GM12878 (cell line): Measurements from ENCODE around the gene NRXN3. TPM values are rescaled to one million over a fixed set of nuclear protein-coding genes. Genes with fewer than 3 reads are reported as not detected.

Experiments
- ATAC-seq: fragments of 200-7000 bp; cut with Tn5 transposase; 3 replicates; pipeline ENCODE4 v1.9.1; 2020; ENCODE audit warnings: mild to moderate bottlenecking, moderate library complexity
- BruUV-seq: library from RNA; stranded (reverse); fragments of 400-500 nt; replicated peaks from 2 replicates; lab custom pipeline; 2021; lab: Mats Ljungman, UMichigan
- CTCF ChIA-PET: fragments of 300-600 bp; sonication (Branson Sonifier 250); formaldehyde crosslinking; extraction: SDS; loops from one replicate; lab custom pipeline; 2021; ENCODE audit warnings: inconsistent platforms; lab: Yijun Ruan, JAX
- POLR2A ChIA-PET: fragments of 350-600 bp; formaldehyde crosslinking; extraction: SDS; loops from one replicate; lab custom pipeline; 2021; ENCODE audit warnings: inconsistent platforms; lab: Charles Lee
- RAD21 ChIA-PET: fragments of 300-600 bp; sonication (Branson Sonifier 250); formaldehyde crosslinking; loops from one replicate; lab custom pipeline; 2023; ENCODE audit warnings: antibody characterized with exemption; ENCODE audit not compliant: unreplicated experiment; lab: Charles Lee
- SMC1A ChIA-PET: fragments of 300-600 bp; sonication (Branson Sonifier 250); formaldehyde crosslinking; loops from one replicate; lab custom pipeline; 2023; ENCODE audit not compliant: unreplicated experiment, uncharacterized antibody; lab: Charles Lee
- DNase-seq: peaks from one replicate; pipeline ENCODE4 v3.0.0-alpha.2; 2011; ENCODE audit warnings: low read depth, low spot score
- FAIRE-seq: peaks from 3 replicates; lab custom pipeline; 2011; peaks lifted over from hg19 to GRCh38; lab: Jason Lieb, UNC
- H2AFZ ChIP-seq: 2 replicates; pipeline ENCODE4 v1.6.0; 2011; ENCODE audit warnings: low read depth, low read length, control low read depth; ENCODE audit not compliant: control insufficient read depth
- H3K27ac ChIP-seq: 2 replicates; pipeline ENCODE4 v1.5.1; 2011; ENCODE audit warnings: control low read depth; ENCODE audit not compliant: control insufficient read depth, insufficient read depth
- H3K27me3 ChIP-seq, 2 experiments: replicated peaks in 1 of 2; 2 replicates each; pipeline versions ENCODE4 v1.6.0 to v1.6.1; 2011; ENCODE audit warnings: low read length in 1 of 2; ENCODE audit not compliant: control insufficient read depth in 2 of 2, insufficient read depth in 2 of 2
- H3K36me3 ChIP-seq, 2 experiments: 2 replicates each; pipeline ENCODE4 v1.5.1; 2011; ENCODE audit warnings: low read length in 1 of 2; ENCODE audit not compliant: control insufficient read depth in 2 of 2, insufficient read depth in 2 of 2
- H3K4me1 ChIP-seq: 2 replicates; pipeline ENCODE4 v1.6.1; 2011; ENCODE audit warnings: mild to moderate bottlenecking, low read length, moderate library complexity, mixed read lengths; ENCODE audit not compliant: control insufficient read depth, insufficient read depth
- H3K4me2 ChIP-seq: 2 replicates; pipeline ENCODE4 v1.6.0; 2011; ENCODE audit warnings: control low read depth; ENCODE audit not compliant: control insufficient read depth, insufficient read depth
- H3K4me3 ChIP-seq: fragments of 200-600 bp; sonication (generic); 2 replicates; pipeline ENCODE4 v1.5.1; 2016
- H3K79me2 ChIP-seq: 2 replicates; pipeline ENCODE4 v1.6.0; 2011; ENCODE audit warnings: low read length; ENCODE audit not compliant: control insufficient read depth, insufficient read depth
- H3K9ac ChIP-seq: 2 replicates; pipeline ENCODE4 v1.8.0; 2011; ENCODE audit warnings: low read length, control low read depth, mixed read lengths; ENCODE audit not compliant: control insufficient read depth, insufficient read depth
- H3K9me3 ChIP-seq: replicated peaks from 3 replicates; pipeline ENCODE4 v1.5.1; 2011; ENCODE audit warnings: mild to moderate bottlenecking, low read length; ENCODE audit not compliant: control insufficient read depth, insufficient read depth
- H4K20me1 ChIP-seq: 2 replicates; pipeline ENCODE4 v1.6.0; 2011; ENCODE audit not compliant: control insufficient read depth, insufficient read depth
- BRCA1 ChIP-seq: IDR thresholded peaks from 2 replicates; pipeline ENCODE4 v1.6.1; 2011; ENCODE audit warnings: low read depth, low read length, improper control_type of control experiment
- CBX5 ChIP-seq: sonication (generic); IDR thresholded peaks from 2 replicates; pipeline ENCODE4 v1.6.1; 2016; ENCODE audit warnings: low read depth, moderate library complexity, mild to moderate bottlenecking, inconsistent platforms
- ESRRA ChIP-seq: IDR thresholded peaks from 2 replicates; pipeline ENCODE4 v1.6.1; 2012; ENCODE audit warnings: mild to moderate bottlenecking, low read length, improper control_type of control experiment
- GATAD2B ChIP-seq: fragments of 450-650 bp; conservative IDR thresholded peaks from 2 replicates; pipeline ENCODE4 v1.6.1; 2017; ENCODE audit warnings: low read depth, mild to moderate bottlenecking, moderate library complexity
- HCFC1 ChIP-seq: fragments of 150-350 bp; IDR thresholded peaks from 2 replicates; pipeline ENCODE4 v1.6.1; 2014; ENCODE audit warnings: low read length
- TARDBP ChIP-seq: IDR thresholded peaks from 2 replicates; pipeline ENCODE4 v1.6.1; 2016; ENCODE audit warnings: borderline replicate concordance
- ZNF592 ChIP-seq: fragments of 450-650 bp; IDR thresholded peaks from 2 replicates; pipeline ENCODE4 v1.6.1; 2017; ENCODE audit warnings: mild to moderate bottlenecking, moderate library complexity
- WGBS: methylation state at CpG from one replicate; pipeline ENCODE4 v1.1.6; 2016; ENCODE audit warnings: low lambda C conversion rate; ENCODE audit not compliant: insufficient replicate concordance, insufficient coverage; ENCODE audit errors: missing lambda C conversion rate; 5-methylcytosine and 5-hydroxymethylcytosine counted together
- in situ Hi-C: fragments of 300-500 bp; cut with MboI; formaldehyde crosslinking; loops from 9 replicates; pipeline ENCODE4 v1.14.3; 2018; ENCODE audit warnings: mixed read lengths
- intact Hi-C: fragments of 100-400 bp; cut with micrococcal nuclease; formaldehyde crosslinking; loops from one replicate; pipeline ENCODE4 v1.14.2; 2022; ENCODE audit not compliant: unreplicated experiment
- polyA plus RNA-seq, 11 experiments: library from polyadenylated mRNA; depleted of rRNA in 4 of 11; unstranded in 6 of 11; stranded (reverse) in 5 of 11; fragments of >200 nt; fragmentation: Nextera tagmentation in 4 of 11; fragmentation: Illumina TruSeq in 1 of 11; extraction: Ambion mirVana in 4 of 11; extraction: Trizol in 1 of 11; gene quantifications; 1 replicate in 1 of 11; 2 replicates in 10 of 11; pipeline versions ENCODE4 v1.2.1 to v1.2.3, GENCODE V29; 2011 to 2016; ENCODE audit warnings: inconsistent platforms in 2 of 11, missing spikeins in 2 of 11, low read depth in 1 of 11
- total RNA-seq, 4 experiments: library from RNA; depleted of rRNA in 3 of 4; stranded (reverse); fragments of >200 nt in 3 of 4; fragmentation: Illumina TruSeq in 1 of 4; extraction: Trizol in 1 of 4; gene quantifications; 2 replicates each; pipeline versions ENCODE4 v1.2.1 to v1.2.3, GENCODE V29; 2013 to 2021

NRXN3 gene
- total and polyA plus RNA-seq, 10 of the 15 experiments (the other 5 are each of a cell fraction or from before 2014, with no cell fraction given): 0.52 to 3.3 (median 1.4) TPM

DNA sequence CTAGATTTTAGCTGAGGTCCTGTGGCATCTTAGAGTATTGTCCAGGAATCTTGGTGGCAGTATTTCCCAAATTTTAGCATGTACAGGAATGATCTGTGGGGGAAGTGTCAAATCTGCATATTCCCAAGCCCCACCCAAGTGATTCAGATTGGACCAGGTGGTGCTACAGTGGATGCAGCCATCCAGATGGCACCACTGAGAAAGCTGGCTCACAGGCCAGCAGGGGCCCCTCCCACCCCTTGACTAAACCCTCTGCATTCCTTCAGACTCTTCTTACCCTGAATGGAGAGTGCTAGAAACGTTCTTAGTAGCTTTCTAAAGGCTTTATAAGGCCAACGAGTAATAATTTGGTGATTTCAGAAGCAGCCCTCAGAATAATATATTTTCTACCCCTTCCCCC lies 255.2 kb downstream of the NRXN3 start:
- Histone ChIP-seq H3K27me3 (no peaks in the 10 kb centered on the region), H3K9ac (no peak overlapping the region), H3K79me2 (no peaks in the 10 kb centered on the region; the same call in 1 of the 2 replicates), H3K9me3 (no peaks in the 10 kb centered on the region), H3K4me1 (no peaks in the 10 kb centered on the region), H3K27ac (no peak overlapping the region), H3K4me2 (no peak overlapping the region), H3K4me3 (no peak overlapping the region), H4K20me1 (no peaks in the 10 kb centered on the region), H2AFZ (no peak overlapping the region), H3K36me3 (no peaks in the 10 kb centered on the region)
- BruUV-seq: no TSS peak
- in situ Hi-C loops (no loop called here), intact Hi-C loops (no loop called here)
- TF ChIP-seq ESRRA (no peak), CBX5 (no peak), TARDBP (no peak), HCFC1 (no peak), GATAD2B (no peak), BRCA1 (no peak), ZNF592 (no peak)
- no peak for ATAC-seq
- ChIA-PET POLR2A (no interaction called here), SMC1A (no interaction called here), CTCF (no interaction called here), RAD21 (no interaction called here)
- WGBS: 0% methylated on average over 2 of the region's 2 CpGs
- DNase-seq: no peak
- no peak for FAIRE-seq
